Activated CD4-positive, alpha-beta T cell treated with anti-CD3 and anti-CD28 coated beads, Interleukin-2, amount 50 U/mL, for 1 hour (primary cell): ENCODE results near the gene PIR.

Source experiments
- DNase-seq: peaks from one replicate; pipeline ENCODE4 v3.0.0-alpha.2; 2020

The PIR gene

GRCh38 chrX:15493118-15493962 lies at the start of gene PIR:
PIR (minus strand) TSS chrX:15493333; CDS start chrX:15491257, 2,076 bp downstream.
- DNase-seq: peak; percentile 6

- DNase-seq: no peak
Observed at GRCh38 chrX:15530318-15530717, 37.2 kb upstream of the PIR start.

DNA sequence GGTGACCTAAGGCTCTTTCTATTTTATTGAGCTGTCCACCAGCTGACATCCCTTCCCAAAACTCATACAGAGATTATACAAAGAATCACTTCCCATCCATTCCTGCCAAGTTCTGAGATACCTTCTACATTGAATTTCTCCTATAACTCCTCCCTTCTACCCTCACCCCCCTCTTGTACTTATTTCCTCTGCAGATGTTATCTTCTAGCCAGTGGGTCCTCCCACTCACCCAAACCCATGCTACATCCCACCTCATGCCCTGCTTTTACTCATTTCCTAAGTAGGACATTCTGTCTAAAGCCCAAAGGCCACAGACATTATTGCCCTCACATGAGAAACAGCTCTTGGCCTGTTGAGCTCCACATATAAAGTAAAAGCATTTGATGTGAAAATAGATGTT lies 36.0 kb upstream of the PIR start:
- no peak for DNase-seq

DNA sequence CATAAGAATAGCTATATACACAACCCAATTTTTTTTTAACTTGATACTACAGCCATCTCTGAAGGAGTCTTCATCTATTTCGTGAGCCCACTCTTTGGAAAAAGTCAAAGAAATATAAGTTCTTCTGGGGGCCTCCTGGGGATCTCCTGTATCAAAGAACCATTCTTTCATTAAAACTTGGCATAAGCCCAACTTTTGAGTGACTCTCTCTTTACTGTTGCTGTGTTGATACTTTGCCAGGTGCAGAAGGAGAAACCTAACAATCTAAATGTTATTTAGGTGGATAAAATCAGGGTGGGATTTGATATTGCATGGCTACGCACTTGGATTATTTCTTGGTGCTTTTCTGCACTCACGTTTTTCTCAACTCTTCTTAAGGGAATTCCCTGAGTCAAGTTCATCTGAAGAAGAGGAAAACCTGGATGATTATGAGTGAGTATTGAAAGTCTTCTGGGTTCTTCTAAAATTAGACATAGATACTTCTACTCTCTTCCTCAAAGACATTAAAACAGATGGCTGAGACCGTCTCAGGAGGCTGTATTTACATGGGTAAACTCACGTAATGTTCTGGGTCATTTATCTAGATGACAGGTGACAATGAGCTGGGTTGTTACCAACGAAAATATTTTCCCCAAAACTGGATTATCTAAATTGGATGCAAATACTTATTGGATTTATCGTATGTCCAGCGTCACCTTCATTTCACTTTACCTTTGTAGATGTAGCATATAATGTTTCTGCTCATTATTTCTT lies 32.7 kb upstream of the PIR start:
- no peak for DNase-seq

DNA sequence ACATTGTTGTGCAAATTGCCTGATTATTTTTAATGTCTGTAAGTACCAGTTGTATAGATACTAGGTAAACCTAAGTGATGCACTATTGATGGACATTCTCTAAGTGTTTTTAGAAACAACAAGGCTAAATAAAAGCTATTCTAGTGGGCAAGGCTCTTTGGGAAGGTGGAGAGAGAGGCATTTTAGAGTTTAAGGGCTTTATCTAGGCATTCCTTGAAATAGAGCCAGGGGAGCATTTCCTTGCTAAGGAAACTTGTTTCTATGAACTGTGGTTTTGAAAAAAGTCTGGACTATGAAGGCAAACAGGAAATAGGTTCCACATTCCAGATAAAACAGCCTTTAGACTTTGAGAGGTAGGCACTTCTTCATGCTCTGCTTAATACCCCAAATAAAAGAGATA lies 31.3 kb upstream of the PIR start:
- no peak for DNase-seq

DNA sequence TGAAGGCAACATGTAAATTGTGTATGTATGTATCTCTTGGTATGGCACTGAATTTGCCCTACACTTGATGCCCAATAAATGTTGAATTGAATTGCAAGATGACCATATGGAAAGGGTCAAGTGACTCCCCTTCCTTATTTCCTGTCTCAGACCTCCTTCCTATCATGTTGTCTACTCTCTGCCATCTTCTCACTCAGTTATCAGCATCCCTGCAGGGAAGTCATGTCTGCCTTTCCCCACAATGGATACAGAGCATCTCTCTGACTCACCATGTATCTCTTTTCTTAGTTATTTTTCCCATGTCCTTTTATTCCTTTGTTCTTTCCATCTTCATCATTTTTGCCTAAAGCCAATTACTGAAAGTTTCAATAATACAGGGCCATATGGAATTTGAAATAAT lies 30.0 kb upstream of the PIR start:
- no peak for DNase-seq

DNA sequence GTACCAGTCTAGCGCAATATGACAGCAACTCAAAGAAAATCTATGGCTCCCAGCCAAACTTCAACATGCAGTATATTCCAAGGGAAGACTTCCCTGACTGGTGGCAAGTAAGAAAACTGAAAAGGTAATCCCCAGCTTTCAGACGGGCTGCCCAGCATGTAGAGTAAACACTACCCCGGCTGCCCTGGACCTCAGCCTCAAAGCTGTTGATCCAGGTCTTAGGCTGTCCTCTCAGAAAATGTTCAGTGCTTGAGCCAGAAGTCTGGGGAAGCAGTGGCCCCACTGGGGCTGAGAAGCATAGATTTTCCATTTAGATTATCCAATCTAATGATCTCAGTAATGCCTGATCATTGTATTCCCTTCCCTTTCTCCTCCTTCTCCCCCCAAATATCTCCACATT lies 29.3 kb upstream of the PIR start:
- DNase-seq: no peak

- DNase-seq: no peak
Observed at GRCh38 chrX:15515931-15516330, 22.8 kb upstream of the PIR start.

- DNase-seq: no peak
Observed at GRCh38 chrX:15514279-15514678, 21.1 kb upstream of the PIR start.

DNA sequence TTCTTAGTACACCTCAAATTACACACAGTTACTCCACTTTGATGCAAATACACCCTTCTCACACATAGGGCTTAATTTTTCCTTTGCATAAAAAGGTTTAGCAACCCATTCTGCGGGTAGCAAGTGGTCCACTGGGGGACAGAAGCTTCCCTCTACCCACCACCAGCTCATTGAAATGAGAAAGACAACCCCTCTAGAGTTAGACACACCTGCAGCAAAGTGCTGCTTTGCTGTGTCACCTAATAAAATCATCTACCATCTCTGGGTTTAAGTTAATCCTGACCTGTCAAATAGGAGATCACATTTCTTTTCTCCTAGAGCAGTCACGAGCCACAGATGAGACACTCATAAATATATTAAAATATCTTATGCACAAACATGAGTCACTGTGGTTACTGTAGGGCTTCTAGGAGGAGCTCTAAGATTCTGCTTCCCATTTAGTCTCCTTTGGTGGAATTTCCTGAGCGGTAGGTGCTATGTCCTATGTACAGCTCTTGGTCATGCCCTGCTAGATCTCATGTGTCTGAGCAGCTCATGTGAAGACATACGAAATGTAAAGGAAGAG lies 19.4 kb upstream of the PIR start:
- no peak for DNase-seq

DNA sequence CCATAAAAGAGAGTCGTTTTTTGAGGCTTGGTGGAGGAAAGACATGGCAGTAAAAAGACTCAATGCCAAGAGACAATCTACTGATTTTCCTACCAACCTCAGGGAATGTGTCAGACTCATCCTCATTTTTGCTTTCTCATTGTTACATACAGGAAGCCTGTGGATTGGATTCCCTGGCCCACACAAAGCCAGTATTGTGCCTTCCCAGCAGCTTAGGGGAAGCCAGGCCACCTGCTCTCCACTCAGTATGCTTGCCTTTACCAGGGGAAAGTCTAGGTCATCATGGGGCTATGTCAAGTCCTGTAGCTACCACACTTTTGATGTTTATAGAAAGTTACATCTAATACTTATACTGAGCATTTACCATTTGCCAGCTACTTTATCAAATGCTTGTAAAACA lies 18.4 kb upstream of the PIR start:
- no peak for DNase-seq

- no peak for DNase-seq
Observed at GRCh38 chrX:15509845-15510244, 16.7 kb upstream of the PIR start.

GRCh38 chrX:15507005-15507404 lies 13.9 kb upstream of the PIR start:
- DNase-seq: no peak

DNA sequence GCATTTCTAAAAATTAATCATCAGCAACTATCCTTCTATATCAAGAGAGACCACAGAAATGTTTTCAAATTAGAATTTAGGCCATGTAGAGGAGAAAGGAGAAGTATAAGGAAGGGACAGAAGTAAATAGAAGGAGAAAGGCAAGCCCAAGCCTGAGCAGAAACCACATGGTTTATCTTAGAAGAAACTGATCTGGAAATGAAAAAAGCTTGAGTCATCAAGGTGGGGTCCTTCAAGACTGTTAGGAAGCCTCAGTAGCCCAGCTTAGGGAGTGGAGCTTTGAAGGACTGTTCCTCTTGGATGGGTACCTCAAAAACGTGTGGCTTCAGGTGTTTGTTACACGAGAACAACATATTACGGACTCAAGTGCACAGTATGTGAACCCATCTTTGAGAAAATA lies 12.0 kb upstream of the PIR start:
- DNase-seq: no peak

DNA sequence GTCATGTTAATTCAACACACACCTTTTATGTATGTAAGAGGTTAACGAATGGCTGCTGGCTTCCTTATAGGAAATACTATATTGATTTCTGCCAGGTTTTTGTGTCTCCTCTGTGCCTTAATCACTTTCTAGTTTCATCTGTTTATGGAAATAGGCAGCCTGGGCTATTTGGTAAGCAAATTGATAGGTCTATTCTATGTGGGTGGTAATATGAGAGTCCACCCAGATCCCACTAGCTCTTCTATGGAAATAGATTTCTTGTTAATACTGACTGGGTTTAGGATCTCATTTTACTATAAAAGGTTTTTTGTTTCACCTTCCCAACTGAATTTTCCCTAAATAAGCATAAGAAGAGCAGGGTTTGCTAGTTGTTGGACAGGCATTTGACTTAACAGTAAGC lies 11.5 kb upstream of the PIR start:
- no peak for DNase-seq

GRCh38 chrX:15501506-15501905 lies 8.4 kb upstream of the PIR start:
- DNase-seq: no peak

- no peak for DNase-seq
Observed at GRCh38 chrX:15500497-15500966, 7.4 kb upstream of the PIR start, which contains the start of gene BMX. BMX (plus strand) TSS chrX:15500807; CDS start chrX:15508354, 7,547 bp downstream.

DNA sequence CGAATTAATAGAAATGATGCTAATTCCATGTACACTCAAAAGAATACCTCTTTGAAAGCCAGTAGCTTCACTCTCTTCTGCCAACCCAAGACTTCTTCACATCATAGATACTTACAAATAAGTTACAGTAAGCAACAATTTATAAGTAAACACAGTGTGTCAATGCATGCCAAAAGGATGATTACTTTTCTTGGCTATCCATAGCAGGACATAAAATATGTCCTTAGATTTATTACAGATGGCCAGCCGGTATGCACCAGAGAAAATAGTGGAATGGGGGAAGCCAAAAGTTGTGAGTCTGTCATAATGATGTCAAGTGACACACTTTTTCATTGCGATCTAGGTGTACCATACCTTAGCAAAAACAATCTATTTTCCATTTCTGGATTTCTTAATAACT lies 6.8 kb upstream of the PIR start:
- DNase-seq: no peak

DNA sequence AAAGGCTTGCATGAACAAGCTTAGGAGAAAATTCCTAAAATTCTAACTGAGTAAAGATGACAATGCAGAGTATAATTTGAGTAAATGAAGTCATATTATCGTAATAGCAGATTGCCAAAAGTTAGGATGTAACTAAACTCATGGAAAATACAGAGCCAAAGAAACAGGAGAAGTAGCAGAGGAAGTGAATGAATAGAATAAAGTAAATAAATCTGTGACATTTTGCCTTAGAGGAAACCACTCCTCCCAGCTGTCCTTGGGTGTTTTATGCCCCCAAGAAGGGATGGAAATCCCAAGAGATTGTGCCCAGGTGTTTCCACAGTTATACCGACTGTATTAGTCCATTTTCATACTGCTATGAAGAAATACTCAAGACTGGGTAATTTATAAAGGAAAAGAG lies 5.6 kb upstream of the PIR start:
- no peak for DNase-seq

DNA sequence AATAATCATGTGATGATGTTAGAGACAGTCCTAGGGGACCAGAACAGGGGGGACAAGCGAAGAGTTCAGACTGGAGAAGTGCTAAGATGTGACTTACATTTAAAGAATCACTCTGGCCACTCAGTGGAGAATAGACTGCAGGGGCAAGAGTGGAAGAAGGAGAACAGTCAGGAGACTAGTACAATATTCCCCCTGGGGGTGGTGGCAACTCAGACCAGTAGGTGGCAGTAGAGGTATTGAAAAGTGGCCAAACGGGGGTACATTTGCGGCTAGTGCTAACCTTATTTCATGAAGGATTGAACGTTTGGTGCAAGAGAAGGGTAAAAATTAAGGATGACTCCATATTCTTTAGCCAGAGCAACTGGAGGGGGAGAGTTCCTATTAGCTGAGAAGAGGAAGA lies 4.7 kb upstream of the PIR start:
- DNase-seq: peak; percentile 42

- DNase-seq: no peak
Observed at GRCh38 chrX:15496824-15497223, 3.7 kb upstream of the PIR start.

GRCh38 chrX:15495801-15496200 lies 2.7 kb upstream of the PIR start:
- DNase-seq: no peak

DNA sequence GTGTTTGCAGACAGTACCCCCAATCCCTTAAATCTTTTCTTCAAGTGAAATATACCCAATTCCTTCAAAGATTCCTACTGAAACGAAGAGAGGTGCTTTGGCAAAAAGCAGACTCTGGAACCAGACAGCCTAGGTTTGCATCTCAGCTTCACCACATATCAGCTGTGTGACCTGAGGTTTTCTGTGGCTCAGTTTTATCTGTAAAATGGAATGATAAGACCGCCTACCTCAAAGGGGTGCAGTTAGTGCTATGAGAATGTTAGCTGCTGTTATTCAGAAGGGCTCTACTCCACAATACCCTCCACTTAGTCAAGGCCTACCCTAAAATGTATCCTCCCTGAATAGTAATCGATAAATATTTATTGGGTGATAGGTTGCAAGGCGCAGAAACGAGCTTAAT lies 664 bp downstream of the PIR start:
- no peak for DNase-seq

DNA sequence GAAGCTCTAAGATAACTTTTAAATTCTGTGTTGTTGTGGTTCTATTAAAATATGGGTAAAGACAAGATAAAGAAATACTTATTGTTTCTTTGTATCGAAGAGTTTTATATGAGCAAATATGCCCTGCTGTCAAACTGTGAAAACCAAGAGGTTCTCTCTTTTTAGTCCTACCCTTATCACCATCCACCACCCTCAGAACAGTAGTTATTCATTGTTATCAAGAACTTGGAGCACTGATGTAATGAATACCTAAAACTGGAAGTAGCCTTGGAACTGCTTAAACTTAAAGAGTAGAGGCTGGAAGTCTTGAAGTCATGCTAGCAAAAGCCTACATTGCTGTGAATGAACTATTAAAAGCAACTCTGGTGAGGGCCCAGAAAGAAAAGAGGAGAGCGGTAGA lies 9.2 kb downstream of the PIR start:
- DNase-seq: no peak
